ENCODE measurements around the gene ELAVL3. TPM values are rescaled to one million over a fixed set of nuclear protein-coding genes. Genes with fewer than 3 reads are reported as not detected.
A peak's percentile ranks its signal among the peaks of the same experiment; 100 is the strongest.
"Not testable (repeated sequence)": the region's sequence is repeated elsewhere in the genome, so short reads cannot be mapped to it uniquely, and the experiment has no call there.

ELAVL3 gene
- total RNA-seq, 1 donor from 2014 or later: not detected

GRCh38 chr19:11418094-11418548 is 62.7 kb downstream of the ELAVL3 start:
- Mint-ChIP-seq H3K9me3 (no peaks in the 10 kb centered on the region), H3K36me3 (ENCODE audit: low read depth) (no peaks in the 10 kb centered on the region), H3K4me1 (peaks cover 43% of the 10 kb centered on the region), H3K27me3 (peaks cover 18% of the 10 kb centered on the region), H3K4me3 (peak overlapping the region; percentile 67), H3K27ac (no peak overlapping the region)
- ATAC-seq (ENCODE audit: low read depth) (no peak), DNase-seq (no peak)
- ChIA-PET CTCF (no interaction called here), POLR2A (interaction anchor here (0.5 to 7.1 kb wide), 6 partner anchors 9 to 91 kb away, joined by 3 to 60 read pairs (median 4); partner anchors contain the start of genes EPOR, ODAD3, PRKCSH and SWSAP1)
- TF ChIP-seq, protein P1, sequence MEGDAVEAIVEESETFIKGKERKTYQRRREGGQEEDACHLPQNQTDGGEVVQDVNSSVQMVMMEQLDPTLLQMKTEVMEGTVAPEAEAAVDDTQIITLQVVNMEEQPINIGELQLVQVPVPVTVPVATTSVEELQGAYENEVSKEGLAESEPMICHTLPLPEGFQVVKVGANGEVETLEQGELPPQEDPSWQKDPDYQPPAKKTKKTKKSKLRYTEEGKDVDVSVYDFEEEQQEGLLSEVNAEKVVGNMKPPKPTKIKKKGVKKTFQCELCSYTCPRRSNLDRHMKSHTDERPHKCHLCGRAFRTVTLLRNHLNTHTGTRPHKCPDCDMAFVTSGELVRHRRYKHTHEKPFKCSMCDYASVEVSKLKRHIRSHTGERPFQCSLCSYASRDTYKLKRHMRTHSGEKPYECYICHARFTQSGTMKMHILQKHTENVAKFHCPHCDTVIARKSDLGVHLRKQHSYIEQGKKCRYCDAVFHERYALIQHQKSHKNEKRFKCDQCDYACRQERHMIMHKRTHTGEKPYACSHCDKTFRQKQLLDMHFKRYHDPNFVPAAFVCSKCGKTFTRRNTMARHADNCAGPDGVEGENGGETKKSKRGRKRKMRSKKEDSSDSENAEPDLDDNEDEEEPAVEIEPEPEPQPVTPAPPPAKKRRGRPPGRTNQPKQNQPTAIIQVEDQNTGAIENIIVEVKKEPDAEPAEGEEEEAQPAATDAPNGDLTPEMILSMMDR (IDR thresholded peaks at IDR 0.05): no peak
- intact Hi-C loops (cut with micrococcal nuclease): no loop called here

- H3K4me3 Mint-ChIP-seq: no peak overlapping the region
- CTCF ChIA-PET: no interaction called here
- H3K27ac Mint-ChIP-seq: no peak overlapping the region
- no peaks in the 10 kb centered on the region for H3K36me3 Mint-ChIP-seq (ENCODE audit: low read depth)
- peaks cover 27% of the 10 kb centered on the region for H3K4me1 Mint-ChIP-seq
- intact Hi-C loops (cut with micrococcal nuclease): no loop called here
- peaks cover 15% of the 10 kb centered on the region for H3K27me3 Mint-ChIP-seq
- no peaks in the 10 kb centered on the region for H3K9me3 Mint-ChIP-seq
- TF ChIP-seq, protein P1 (IDR thresholded peaks at IDR 0.05): no peak
- POLR2A ChIA-PET: no interaction called here
- ATAC-seq (ENCODE audit: low read depth) (no peak), DNase-seq (no peak)
These were observed 64.3 kb downstream of the ELAVL3 start for GRCh38 chr19:11416346-11417052.

GRCh38 chr19:11414544-11414943 is 66.3 kb downstream of the ELAVL3 start:
- ATAC-seq (ENCODE audit: low read depth) (no peak), DNase-seq (no peak)
- H3K27ac Mint-ChIP-seq: no peak overlapping the region
- ChIA-PET POLR2A (no interaction called here), CTCF (no interaction called here)
- H3K36me3 Mint-ChIP-seq (ENCODE audit: low read depth): no peaks in the 10 kb centered on the region
- H3K27me3 Mint-ChIP-seq: peaks cover 5% of the 10 kb centered on the region
- intact Hi-C loops (cut with micrococcal nuclease): no loop called here
- H3K9me3 Mint-ChIP-seq: no peaks in the 10 kb centered on the region
- H3K4me1 Mint-ChIP-seq: peaks cover 13% of the 10 kb centered on the region
- TF ChIP-seq, protein P1 (IDR thresholded peaks at IDR 0.05): no peak
- no peak overlapping the region for H3K4me3 Mint-ChIP-seq

- Mint-ChIP-seq H3K9me3 (no peaks in the 10 kb centered on the region), H3K36me3 (ENCODE audit: low read depth) (no peaks in the 10 kb centered on the region), H3K4me1 (peaks cover 5% of the 10 kb centered on the region), H3K4me3 (no peak overlapping the region), H3K27ac (no peak overlapping the region), H3K27me3 (peaks cover 7% of the 10 kb centered on the region)
- ChIA-PET CTCF (no interaction called here), POLR2A (no interaction called here)
- DNase-seq: no peak
- ATAC-seq (ENCODE audit: low read depth): no peak
- TF ChIP-seq, protein P1 (IDR thresholded peaks at IDR 0.05): no peak
- intact Hi-C loops (cut with micrococcal nuclease): no loop called here
These were observed 70.2 kb downstream of the ELAVL3 start for GRCh38 chr19:11410682-11411081.

GRCh38 chr19:11408591-11408990 is 72.3 kb downstream of the ELAVL3 start:
- intact Hi-C loops (cut with micrococcal nuclease): no loop called here
- Mint-ChIP-seq H3K4me3 (no peak overlapping the region), H3K9me3 (no peaks in the 10 kb centered on the region), H3K27ac (no peak overlapping the region), H3K27me3 (peaks cover 7% of the 10 kb centered on the region), H3K36me3 (ENCODE audit: low read depth) (no peaks in the 10 kb centered on the region), H3K4me1 (peaks cover 5% of the 10 kb centered on the region)
- ChIA-PET CTCF (no interaction called here), POLR2A (no interaction called here)
- TF ChIP-seq, protein P1 (IDR thresholded peaks at IDR 0.05): no peak
- no peak for DNase-seq
- ATAC-seq (ENCODE audit: low read depth): no peak

GRCh38 chr19:11406703-11407236 is 74.1 kb downstream of the ELAVL3 start:
- CTCF ChIA-PET: interaction anchor here (0.6 to 1.8 kb wide), 5 partner anchors 14 to 111 kb away, joined by 3 to 7 read pairs (median 3); partner anchors contain the start of gene TSPAN16
- H3K27ac Mint-ChIP-seq; H3K36me3 Mint-ChIP-seq (ENCODE audit: low read depth); H3K4me3 Mint-ChIP-seq; H3K27me3 Mint-ChIP-seq; H3K4me1 Mint-ChIP-seq; DNase-seq; H3K9me3 Mint-ChIP-seq; ATAC-seq (ENCODE audit: low read depth): not testable (repeated sequence)
- POLR2A ChIA-PET: interaction anchor here (0.5 to 0.9 kb wide), 3 partner anchors 30 to 32 kb away, joined by 3 to 4 read pairs (median 3); partner anchors contain the start of gene SWSAP1
- intact Hi-C loops (cut with micrococcal nuclease): loop anchor here (1.0 kb wide), 2 partner anchors 25 to 113 kb away; no protein-coding TSS in a partner anchor

All from activated B cell treated with CpG ODN at 0.5 μM for 24 hours (primary cell).